HEK293 (cell line): ENCODE measurements around the gene GGA1.

Experiments used
- KLF7 ChIP-seq: fragments of 450-650 bp; formaldehyde crosslinking; IDR thresholded peaks from 2 replicates; pipeline ENCODE4 v1.5.1; 2016; ENCODE audit warnings: missing biosample characterization, missing genetic modification characterization, borderline replicate concordance
- PBX3 ChIP-seq: sonication (generic); formaldehyde crosslinking; IDR thresholded peaks from 2 replicates; pipeline ENCODE4 v1.8.1; 2022; ENCODE audit warnings: mild to moderate bottlenecking, moderate library complexity, missing genetic modification reagents
- PRDM10 ChIP-seq: fragments of 450-650 bp; formaldehyde crosslinking; IDR thresholded peaks from 2 replicates; pipeline ENCODE4 v1.5.1; 2016; ENCODE audit warnings: missing biosample characterization, missing genetic modification characterization
- SP7 ChIP-seq: fragments of 450-650 bp; formaldehyde crosslinking; IDR thresholded peaks from 2 replicates; pipeline ENCODE4 v1.5.1; 2016; ENCODE audit warnings: missing biosample characterization, missing genetic modification characterization
- YY2 ChIP-seq: fragments of 450-650 bp; formaldehyde crosslinking; IDR thresholded peaks from 2 replicates; pipeline ENCODE4 v1.5.1; 2016; ENCODE audit warnings: missing biosample characterization, missing genetic modification characterization
- ZFP41 ChIP-seq: fragments of 450-650 bp; formaldehyde crosslinking; IDR thresholded peaks from 2 replicates; pipeline ENCODE4 v1.5.1; 2016; ENCODE audit warnings: missing biosample characterization, missing genetic modification characterization, borderline replicate concordance
- ZNF10 ChIP-seq: fragments of 450-650 bp; formaldehyde crosslinking; IDR thresholded peaks from 2 replicates; pipeline ENCODE4 v1.5.1; 2017; ENCODE audit warnings: missing biosample characterization, missing genetic modification characterization
- ZNF23 ChIP-seq: fragments of 450-650 bp; formaldehyde crosslinking; IDR thresholded peaks from 2 replicates; pipeline ENCODE4 v1.5.1; 2016; ENCODE audit warnings: missing biosample characterization, missing genetic modification characterization, borderline replicate concordance
- ZNF266 ChIP-seq: fragments of 450-650 bp; formaldehyde crosslinking; IDR thresholded peaks from 2 replicates; pipeline ENCODE4 v1.5.1; 2016; ENCODE audit warnings: missing biosample characterization, missing genetic modification characterization, low read depth
- ZNF274 ChIP-seq, 2 experiments: fragments of 200-500 bp in 1 of 2; fragments of 450-650 bp in 1 of 2; sonication (Bioruptor generic) in 1 of 2; formaldehyde crosslinking in 1 of 2; IDR thresholded peaks; 2 replicates each; pipeline versions ENCODE4 v1.5.1 to v1.6.1; 2014 to 2016; ENCODE audit warnings: borderline replicate concordance in 1 of 2, inconsistent platforms in 1 of 2, low read length in 1 of 2, missing biosample characterization in 1 of 2, missing genetic modification characterization in 1 of 2
- ZNF280D ChIP-seq: fragments of 450-650 bp; formaldehyde crosslinking; IDR thresholded peaks from 2 replicates; pipeline ENCODE4 v1.5.1; 2016; ENCODE audit warnings: missing biosample characterization, missing genetic modification characterization
- ZNF404 ChIP-seq: fragments of 450-650 bp; formaldehyde crosslinking; IDR thresholded peaks from 2 replicates; pipeline ENCODE4 v1.5.1; 2017; ENCODE audit warnings: missing biosample characterization, missing genetic modification characterization
- ZNF423 ChIP-seq: fragments of 450-650 bp; formaldehyde crosslinking; IDR thresholded peaks from 2 replicates; pipeline ENCODE4 v1.5.1; 2016; ENCODE audit warnings: missing biosample characterization, missing genetic modification characterization
- ZNF548 ChIP-seq: fragments of 450-650 bp; formaldehyde crosslinking; IDR thresholded peaks from 2 replicates; pipeline ENCODE4 v1.5.1; 2016; ENCODE audit warnings: missing biosample characterization, missing genetic modification characterization
- ZNF561 ChIP-seq: fragments of 450-650 bp; IDR thresholded peaks from 2 replicates; pipeline ENCODE4 v1.5.1; 2018; ENCODE audit warnings: missing biosample characterization, missing genetic modification characterization, borderline replicate concordance
- ZNF580 ChIP-seq: fragments of 450-650 bp; formaldehyde crosslinking; IDR thresholded peaks from 2 replicates; pipeline ENCODE4 v1.5.1; 2016; ENCODE audit warnings: missing biosample characterization, missing genetic modification characterization
- ZNF610 ChIP-seq: fragments of 450-650 bp; formaldehyde crosslinking; IDR thresholded peaks from 2 replicates; pipeline ENCODE4 v1.5.1; 2016; ENCODE audit warnings: missing biosample characterization, missing genetic modification characterization, borderline replicate concordance
- ZNF624 ChIP-seq: fragments of 450-650 bp; formaldehyde crosslinking; IDR thresholded peaks from 2 replicates; pipeline ENCODE4 v1.5.1; 2017; ENCODE audit warnings: missing biosample characterization, missing genetic modification characterization
- ZNF704 ChIP-seq: fragments of 450-650 bp; formaldehyde crosslinking; IDR thresholded peaks from 2 replicates; pipeline ENCODE4 v1.5.1; 2016; ENCODE audit warnings: missing biosample characterization, missing genetic modification characterization
- ZNF707 ChIP-seq: fragments of 450-650 bp; formaldehyde crosslinking; IDR thresholded peaks from 2 replicates; pipeline ENCODE4 v1.5.1; 2016; ENCODE audit warnings: missing biosample characterization, missing genetic modification characterization
- ZNF777 ChIP-seq: fragments of 450-650 bp; formaldehyde crosslinking; IDR thresholded peaks from 2 replicates; pipeline ENCODE4 v1.5.1; 2017; ENCODE audit warnings: missing biosample characterization, missing genetic modification characterization, borderline replicate concordance
- ZNF785 ChIP-seq: fragments of 450-650 bp; formaldehyde crosslinking; IDR thresholded peaks from 2 replicates; pipeline ENCODE4 v1.5.1; 2016; ENCODE audit warnings: missing biosample characterization, missing genetic modification characterization
- ZNF792 ChIP-seq: fragments of 450-650 bp; formaldehyde crosslinking; IDR thresholded peaks from 2 replicates; pipeline ENCODE4 v1.5.1; 2016; ENCODE audit warnings: missing biosample characterization, missing genetic modification characterization
- ZSCAN4 ChIP-seq: fragments of 450-650 bp; formaldehyde crosslinking; IDR thresholded peaks from 2 replicates; pipeline ENCODE4 v1.5.1; 2017; ENCODE audit warnings: missing biosample characterization, missing genetic modification characterization
- ZSCAN5A ChIP-seq: fragments of 450-650 bp; formaldehyde crosslinking; IDR thresholded peaks from 2 replicates; pipeline ENCODE4 v1.5.1; 2016; ENCODE audit warnings: missing biosample characterization, missing genetic modification characterization

Gene GGA1

GRCh38 chr22:37607010-37607934, 1.4 kb upstream of the GGA1 start (continued):
- no peak for TF ChIP-seq ZNF704 (tag by site-specific recombination)
- TF ChIP-seq YY2 = peak; percentile 46; the same call in 1 of the 2 replicates
- TF ChIP-seq ZNF23 (tag by site-specific recombination) = no peak
- no peak for TF ChIP-seq ZNF274 (IDR thresholded peaks at IDR 0.05; ENCODE audit: low read length)
- TF ChIP-seq ZNF274 (tag by site-specific recombination; IDR thresholded peaks at IDR 0.05; ENCODE audit: borderline replicate concordance) = no peak
- TF ChIP-seq ZNF280D (tag by site-specific recombination) = no peak
- no peak for TF ChIP-seq ZNF266 (tag by site-specific recombination)
- TF ChIP-seq ZFP41 = no peak
- peak; percentile 69; the same call in 1 of the 2 replicates for TF ChIP-seq ZNF580 (tag by site-specific recombination)
- TF ChIP-seq ZNF423 (tag by site-specific recombination) = no peak
- no peak for TF ChIP-seq ZNF404
- TF ChIP-seq ZNF624 (tag by site-specific recombination) = no peak
- TF ChIP-seq ZSCAN5A (tag by site-specific recombination) = no peak; the same call in 1 of the 2 replicates
- peak; percentile 25; the same call in 1 of the 2 replicates for TF ChIP-seq SP7 (tag by site-specific recombination)
- TF ChIP-seq ZNF610 = no peak
- TF ChIP-seq ZNF785 (tag by site-specific recombination) = no peak
- no peak for TF ChIP-seq PBX3 (CRISPR knock-in tag)
- no peak for TF ChIP-seq ZNF777 (tag by site-specific recombination)
- TF ChIP-seq ZNF707 = no peak
- no peak for TF ChIP-seq ZNF548 (tag by site-specific recombination)
- no peak; the same call in 1 of the 2 replicates for TF ChIP-seq ZNF10 (tag by site-specific recombination)
- 0 out of 2 replicates have a peak, but pooled peaks have one; percentile 36 for TF ChIP-seq ZNF561 (tag by site-specific recombination)
- TF ChIP-seq KLF7 = no peak
- TF ChIP-seq ZSCAN4 (tag by site-specific recombination) = no peak
- peak; percentile 13; the same call in 1 of the 2 replicates for TF ChIP-seq PRDM10
- TF ChIP-seq ZNF792 (tag by site-specific recombination) = no peak
